Endothelial cell of umbilical vein (primary cell): ENCODE results near the gene ZNF446. TPM values are rescaled to one million over a fixed set of nuclear protein-coding genes. Genes with fewer than 3 reads are reported as not detected.

ENCODE experiments used
- BruUV-seq: library from RNA; stranded (reverse); fragments of 400-500 nt; replicated peaks from 2 replicates; lab custom pipeline; 2021; lab: Mats Ljungman, UMichigan
- CTCF ChIA-PET: fragments of 300-600, 350-600 bp; sonication (Branson Sonifier 250); formaldehyde crosslinking; loops from one replicate; lab custom pipeline; 2021; ENCODE audit warnings: antibody characterized with exemption, inconsistent platforms; lab: Charles Lee
- POLR2A ChIA-PET: fragments of 300-600, 350-600 bp; sonication (Branson Sonifier 250); formaldehyde crosslinking; loops from one replicate; lab custom pipeline; 2021; ENCODE audit warnings: antibody characterized with exemption, inconsistent platforms; lab: Charles Lee
- DNase-seq: peaks from one replicate; pipeline ENCODE4 v3.0.0-alpha.2; 2011; ENCODE audit warnings: low read depth, low spot score
- FAIRE-seq: peaks from 2 replicates; lab custom pipeline; 2011; peaks lifted over from hg19 to GRCh38; lab: Jason Lieb, UNC
- H2AFZ ChIP-seq: 2 replicates; pipeline ENCODE4 v1.6.0; 2012; ENCODE audit warnings: low read depth, low read length, control low read depth, inconsistent platforms
- H3K27ac ChIP-seq: 2 replicates; pipeline ENCODE4 v1.5.1; 2011; ENCODE audit warnings: low read depth, mild to moderate bottlenecking, control low read depth, low read length, moderate library complexity; ENCODE audit not compliant: insufficient read depth
- H3K27me3 ChIP-seq, 2 experiments: 2 replicates each; pipeline versions ENCODE4 v1.6.0 to v1.6.1; 2011; ENCODE audit warnings: low read length in 2 of 2, mixed read lengths in 1 of 2; ENCODE audit not compliant: control insufficient read depth in 2 of 2, insufficient read depth in 2 of 2
- H3K36me3 ChIP-seq, 2 experiments: 2 replicates in 1 of 2; 3 replicates in 1 of 2; pipeline ENCODE4 v1.5.1; 2011; ENCODE audit warnings: low read length in 2 of 2, mild to moderate bottlenecking in 1 of 2, moderate library complexity in 1 of 2; ENCODE audit not compliant: control insufficient read depth in 2 of 2, insufficient read depth in 2 of 2; ENCODE audit errors: extremely low read depth in 1 of 2
- H3K4me1 ChIP-seq: 3 replicates; pipeline ENCODE4 v1.5.1; 2011; ENCODE audit warnings: mild to moderate bottlenecking, low read length; ENCODE audit not compliant: control insufficient read depth, insufficient read depth; ENCODE audit errors: extremely low read depth
- H3K4me2 ChIP-seq: 2 replicates; pipeline ENCODE4 v1.6.1; 2011; ENCODE audit warnings: low read length, control low read depth, mixed read lengths; ENCODE audit not compliant: insufficient read depth
- H3K4me3 ChIP-seq, 3 experiments: fragments of 200-600 bp in 1 of 3; sonication (generic), shearing (Covaris generic) in 1 of 3; replicated peaks in 1 of 3; 2 replicates each; pipeline ENCODE4 v1.5.1; 2011 to 2016; ENCODE audit warnings: control low read depth in 3 of 3, low read length in 3 of 3, mild to moderate bottlenecking in 2 of 3, inconsistent platforms in 1 of 3, low read depth in 1 of 3, moderate library complexity in 1 of 3; ENCODE audit not compliant: insufficient read depth in 1 of 3
- H3K79me2 ChIP-seq: 2 replicates; pipeline ENCODE4 v1.6.0; 2012; ENCODE audit warnings: low read length, inconsistent platforms; ENCODE audit not compliant: control insufficient read depth, insufficient read depth
- H3K9ac ChIP-seq: replicated peaks from 2 replicates; pipeline ENCODE3; 2011; ENCODE audit warnings: low read length, control low read depth; ENCODE audit not compliant: insufficient read depth; ENCODE audit errors: extremely low read depth
- H3K9me1 ChIP-seq: replicated peaks from 3 replicates; pipeline ENCODE4 v1.6.0; 2011; ENCODE audit warnings: mild to moderate bottlenecking, low read length; ENCODE audit not compliant: control insufficient read depth, insufficient read depth; ENCODE audit errors: extremely low read depth
- H3K9me3 ChIP-seq: replicated peaks from 2 replicates; pipeline ENCODE4 v1.5.1; 2012; ENCODE audit warnings: low read length, inconsistent platforms; ENCODE audit not compliant: control insufficient read depth, insufficient read depth
- H4K20me1 ChIP-seq: replicated peaks from 2 replicates; pipeline ENCODE3; 2011; ENCODE audit warnings: mild to moderate bottlenecking, low read length; ENCODE audit not compliant: control insufficient read depth, insufficient read depth; ENCODE audit errors: extremely low read depth
- CTCF ChIP-seq, 2 donors: IDR thresholded peaks; 1 replicate in 1 of 2; 2 replicates in 1 of 2; pipeline ENCODE4 v1.5.1; 2011; ENCODE audit warnings: low read length in 2 of 2, mild to moderate bottlenecking in 2 of 2, moderate library complexity in 2 of 2, control low read depth in 1 of 2, inconsistent platforms in 1 of 2, low read depth in 1 of 2; ENCODE audit not compliant: insufficient read depth in 1 of 2; ENCODE audit errors: extremely low read depth in 1 of 2
- JUN ChIP-seq: IDR thresholded peaks from 2 replicates; pipeline ENCODE4 v1.6.1; 2011; ENCODE audit warnings: borderline replicate concordance, low read depth; ENCODE audit not compliant: insufficient read length, insufficient read depth
- MAX ChIP-seq: IDR thresholded peaks from 2 replicates; pipeline ENCODE4 v1.6.1; 2011; ENCODE audit not compliant: insufficient read depth, insufficient read length
- MYC ChIP-seq: IDR thresholded peaks from one replicate; pipeline ENCODE4 v1.6.1; 2011; ENCODE audit warnings: mild to moderate bottlenecking, low read depth, low read length
- dilution Hi-C: fragments of 300-500 bp; cut with MboI; formaldehyde crosslinking; loops from one replicate; pipeline ENCODE4 v1.15.0; 2019; ENCODE audit warnings: low sequenced_read_pairs; ENCODE audit not compliant: extremely low pct_ligation_motif_present
- intact Hi-C: fragments of 100-400 bp; cut with micrococcal nuclease; formaldehyde crosslinking; loops from one replicate; pipeline ENCODE4 v1.10.0; 2022
- polyA plus RNA-seq, 4 experiments: library from polyadenylated mRNA; depleted of rRNA in 3 of 4; stranded (reverse) in 3 of 4; unstranded in 1 of 4; fragments of >200 nt; gene quantifications; 2 replicates each; pipeline versions ENCODE4 v1.2.1 to v1.2.3, GENCODE V29; 2011 to 2012; ENCODE audit warnings: missing spikeins in 1 of 4
- total RNA-seq: library from RNA; stranded (reverse); gene quantifications from 2 replicates; pipeline ENCODE4 v1.2.3, GENCODE V29; 2021

ZNF446 gene
- total and polyA plus RNA-seq, 2 donors (not counting 3 experiments of a cell fraction or from before 2014, with no cell fraction given) = 7.0 to 8.3 TPM

DNA sequence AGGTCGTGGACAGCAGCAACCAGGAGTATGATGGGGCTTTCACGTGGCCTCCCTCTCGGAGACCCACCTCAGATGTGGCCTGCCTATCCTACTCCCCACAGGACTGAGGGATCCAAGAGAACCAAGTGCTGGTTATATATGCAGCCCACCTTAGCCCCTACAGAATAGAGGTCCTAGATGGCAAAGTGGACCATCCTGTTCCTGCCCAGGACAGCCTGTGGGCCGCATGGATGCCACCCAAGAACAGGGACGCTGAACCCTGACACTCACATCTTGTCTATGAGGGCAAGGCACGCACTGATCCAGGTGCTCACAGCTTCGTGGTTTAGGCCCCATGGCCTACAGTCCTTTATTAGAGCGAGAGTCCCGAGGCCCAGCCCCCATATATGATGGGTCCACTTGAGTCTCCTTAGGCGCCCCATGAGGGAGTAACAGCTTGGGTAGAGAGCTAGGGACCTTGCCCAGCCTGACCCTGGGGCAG lies 37.1 kb downstream of the ZNF446 start:
- dilution Hi-C loops = no loop called here
- POLR2A ChIA-PET = interaction anchor here (0.8 to 1.6 kb wide), 3 partner anchors 31 to 62 kb away, joined by 4 to 6 read pairs (median 4); partner anchors contain the start of genes CHMP2A and TRIM28
- TF ChIP-seq MYC (no peak), MAX (no peak), JUN (no peak), CTCF (IDR thresholded peaks at IDR 0.05; ENCODE audit: extremely low read depth in 1 of 2, insufficient read depth in 1 of 2, low read depth in 1 of 2, low read length in 2 of 2) (no peak)

More for the DNA sequence above, 37.1 kb downstream of the ZNF446 start:
- H3K27me3 ChIP-seq = no peaks in the 10 kb centered on the region
- DNase-seq (no peak), FAIRE-seq (no peak)
- H3K4me3 ChIP-seq = no peak overlapping the region
- intact Hi-C loops = no loop called here
- H3K4me1 ChIP-seq = peaks cover 7% of the 10 kb centered on the region
- H4K20me1 ChIP-seq = no peaks in the 10 kb centered on the region
- CTCF ChIA-PET = interaction anchor here (0.9 to 2.7 kb wide), 16 partner anchors 10 to 150 kb away, joined by 3 to 42 read pairs (median 5); partner anchors contain the start of genes CHMP2A, TRIM28, UBE2M and ZNF497
- BruUV-seq = no TSS peak
- peaks cover 0 to 11% of the 10 kb centered on the region in 2 experiments for H3K36me3 ChIP-seq
- no peaks in the 10 kb centered on the region for H3K9me1 ChIP-seq
- H3K27ac ChIP-seq = no peak overlapping the region
- no peak overlapping the region for H3K4me2 ChIP-seq
- H3K79me2 ChIP-seq = peaks cover 27% of the 10 kb centered on the region
- no peak overlapping the region for H3K9ac ChIP-seq
- H3K9me3 ChIP-seq = no peaks in the 10 kb centered on the region
- no peak overlapping the region for H2AFZ ChIP-seq
